OCI-LY1 (cell line): ENCODE measurements around the gene CHST13.

Experiments used
- H2AFZ ChIP-seq: fragments of 200-600 bp; sonication (generic), shearing (Covaris generic); 2 replicates; pipeline ENCODE4 v1.6.0; 2014; ENCODE audit warnings: antibody characterized with exemption, mild to moderate bottlenecking, low read length
- H3F3A ChIP-seq: fragments of 200-600 bp; sonication (generic), shearing (Covaris generic); 2 replicates; pipeline ENCODE4 v1.6.0; 2014; ENCODE audit warnings: mild to moderate bottlenecking, antibody characterized with exemption, low read length, moderate library complexity; ENCODE audit not compliant: insufficient read depth
- H3K27ac ChIP-seq: fragments of 200-600 bp; sonication (generic); 2 replicates; pipeline ENCODE4 v1.5.1; 2014; ENCODE audit warnings: low read length, mixed run types, mild to moderate bottlenecking, low read depth; ENCODE audit not compliant: poor library complexity, severe bottlenecking
- H3K27me3 ChIP-seq: fragments of 200-600 bp; sonication (generic); 2 replicates; pipeline ENCODE4 v1.6.0; 2014; ENCODE audit warnings: antibody characterized with exemption, mild to moderate bottlenecking, low read length, moderate library complexity; ENCODE audit not compliant: insufficient read depth
- H3K36me3 ChIP-seq: fragments of 200-600 bp; sonication (generic); 2 replicates; pipeline ENCODE4 v1.6.1; 2014; ENCODE audit warnings: mild to moderate bottlenecking, antibody characterized with exemption, low read length, moderate library complexity, mixed read lengths; ENCODE audit not compliant: insufficient read depth
- H3K4me1 ChIP-seq: fragments of 200-600 bp; sonication (generic); 2 replicates; pipeline ENCODE4 v1.5.1; 2014; ENCODE audit warnings: mild to moderate bottlenecking, low read length, moderate library complexity; ENCODE audit not compliant: insufficient read depth, severe bottlenecking
- H3K4me2 ChIP-seq: fragments of 200-600 bp; sonication (generic), shearing (Covaris generic); 2 replicates; pipeline ENCODE4 v1.6.1; 2014; ENCODE audit warnings: low read length
- H3K4me3 ChIP-seq: fragments of 200-600 bp; sonication (generic); 2 replicates; pipeline ENCODE4 v1.5.1; 2014; ENCODE audit warnings: low read length, low read depth, mild to moderate bottlenecking, mixed read lengths; ENCODE audit not compliant: poor library complexity, severe bottlenecking
- H3K79me2 ChIP-seq: fragments of 200-600 bp; shearing (Covaris generic); 2 replicates; pipeline ENCODE4 v1.6.1; 2016; ENCODE audit warnings: mixed run types, low read length, mixed read lengths; ENCODE audit not compliant: insufficient read depth
- H3K9ac ChIP-seq: fragments of 200-600 bp; sonication (generic), shearing (Covaris generic); 2 replicates; pipeline ENCODE4 v1.6.1; 2014; ENCODE audit warnings: mild to moderate bottlenecking, low read length, mixed read lengths
- H3K9me2 ChIP-seq: fragments of 200-600 bp; sonication (generic), shearing (Covaris generic); 2 replicates; pipeline ENCODE4 v1.6.1; 2014; ENCODE audit warnings: low read depth, mild to moderate bottlenecking, low read length, mixed read lengths
- H3K9me3 ChIP-seq: fragments of 200-600 bp; shearing (Covaris generic); 2 replicates; pipeline ENCODE4 v1.6.1; 2014; ENCODE audit warnings: low read length, mixed read lengths
- H4K20me1 ChIP-seq: fragments of 200-600 bp; sonication (generic), shearing (Covaris generic); 2 replicates; pipeline ENCODE4 v1.6.0; 2016; ENCODE audit warnings: mild to moderate bottlenecking, low read length; ENCODE audit not compliant: insufficient read depth
- EZH2 ChIP-seq: fragments of 200-600 bp; sonication (generic), shearing (Covaris generic); IDR thresholded peaks from 2 replicates; pipeline ENCODE4 v1.8.0; 2017; ENCODE audit warnings: borderline replicate concordance, mixed run types, mild to moderate bottlenecking, antibody characterized with exemption, low read length, moderate library complexity, mixed read lengths
- TF ChIP-seq, protein P1 (sequence below): fragments of 200-600 bp; sonication (generic), shearing (Covaris generic); IDR thresholded peaks from 2 replicates; pipeline ENCODE4 v1.5.1; 2017; ENCODE audit warnings: mild to moderate bottlenecking, antibody characterized with exemption, low read length, moderate library complexity, mixed read lengths

The CHST13 gene

DNA sequence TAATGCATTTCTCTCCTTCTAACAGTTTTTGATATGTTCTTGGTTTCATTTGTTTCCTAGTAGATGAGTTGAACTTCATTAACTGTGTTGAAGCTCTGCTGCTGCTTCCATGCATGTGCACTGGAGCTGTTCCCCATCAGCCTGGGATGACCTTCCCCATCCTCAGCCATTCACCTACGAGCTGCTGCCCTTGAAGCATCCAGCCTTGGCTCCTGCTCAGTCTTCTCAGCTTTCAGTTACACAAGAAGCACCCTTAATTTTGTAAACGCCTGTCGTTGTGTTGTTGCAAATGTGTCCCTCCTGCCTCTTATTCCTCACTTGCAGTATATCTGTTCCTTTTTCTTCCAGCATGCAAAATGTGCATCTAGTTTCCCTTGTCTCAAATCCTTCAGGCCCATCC lies 39.8 kb upstream of the CHST13 start:
- no peak for TF ChIP-seq EZH2
- TF ChIP-seq, protein P1, sequence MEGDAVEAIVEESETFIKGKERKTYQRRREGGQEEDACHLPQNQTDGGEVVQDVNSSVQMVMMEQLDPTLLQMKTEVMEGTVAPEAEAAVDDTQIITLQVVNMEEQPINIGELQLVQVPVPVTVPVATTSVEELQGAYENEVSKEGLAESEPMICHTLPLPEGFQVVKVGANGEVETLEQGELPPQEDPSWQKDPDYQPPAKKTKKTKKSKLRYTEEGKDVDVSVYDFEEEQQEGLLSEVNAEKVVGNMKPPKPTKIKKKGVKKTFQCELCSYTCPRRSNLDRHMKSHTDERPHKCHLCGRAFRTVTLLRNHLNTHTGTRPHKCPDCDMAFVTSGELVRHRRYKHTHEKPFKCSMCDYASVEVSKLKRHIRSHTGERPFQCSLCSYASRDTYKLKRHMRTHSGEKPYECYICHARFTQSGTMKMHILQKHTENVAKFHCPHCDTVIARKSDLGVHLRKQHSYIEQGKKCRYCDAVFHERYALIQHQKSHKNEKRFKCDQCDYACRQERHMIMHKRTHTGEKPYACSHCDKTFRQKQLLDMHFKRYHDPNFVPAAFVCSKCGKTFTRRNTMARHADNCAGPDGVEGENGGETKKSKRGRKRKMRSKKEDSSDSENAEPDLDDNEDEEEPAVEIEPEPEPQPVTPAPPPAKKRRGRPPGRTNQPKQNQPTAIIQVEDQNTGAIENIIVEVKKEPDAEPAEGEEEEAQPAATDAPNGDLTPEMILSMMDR: no peak
- Histone ChIP-seq H3K79me2 (no peaks in the 10 kb centered on the region), H3K4me3 (no peak overlapping the region), H3K9ac (no peak overlapping the region), H2AFZ (no peak overlapping the region), H3K4me1 (no peaks in the 10 kb centered on the region), H4K20me1 (no peaks in the 10 kb centered on the region), H3K9me3 (no peaks in the 10 kb centered on the region), H3K4me2 (no peak overlapping the region), H3K27me3 (peaks cover 7% of the 10 kb centered on the region), H3K36me3 (no peaks in the 10 kb centered on the region), H3K9me2 (no peaks in the 10 kb centered on the region), H3K27ac (no peak overlapping the region), H3F3A (no peaks in the 10 kb centered on the region)

DNA sequence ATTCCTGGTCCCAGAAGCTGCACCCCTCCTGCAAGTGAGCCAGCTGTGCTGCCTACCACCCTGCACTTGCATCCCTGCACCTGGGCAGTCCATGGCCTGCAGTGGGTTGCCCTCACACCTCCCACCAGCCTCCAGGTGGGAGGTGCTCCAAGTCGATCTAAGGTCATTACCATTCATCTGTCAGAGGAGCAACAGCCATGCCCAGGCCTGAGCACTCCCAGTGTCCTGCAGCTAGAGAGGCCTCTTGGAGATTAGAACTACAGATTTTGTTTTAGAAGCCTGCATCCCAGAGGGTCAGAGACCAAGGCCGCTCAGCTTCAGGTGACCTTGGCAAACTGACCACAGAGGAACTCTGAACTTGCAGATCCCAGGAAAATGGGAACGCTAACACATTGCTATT lies 39.3 kb upstream of the CHST13 start:
- no peaks in the 10 kb centered on the region for H3K36me3 ChIP-seq
- no peaks in the 10 kb centered on the region for H3K9me3 ChIP-seq
- no peaks in the 10 kb centered on the region for H3K79me2 ChIP-seq
- H3K27ac ChIP-seq: no peak overlapping the region
- no peaks in the 10 kb centered on the region for H3F3A ChIP-seq
- no peak for TF ChIP-seq EZH2
- TF ChIP-seq, protein P1: no peak
- H2AFZ ChIP-seq: no peak overlapping the region
- peaks cover 7% of the 10 kb centered on the region for H3K27me3 ChIP-seq
- H3K9ac ChIP-seq: no peak overlapping the region
- H4K20me1 ChIP-seq: no peaks in the 10 kb centered on the region
- H3K4me1 ChIP-seq: no peaks in the 10 kb centered on the region
- H3K9me2 ChIP-seq: no peaks in the 10 kb centered on the region
- H3K4me3 ChIP-seq: no peak overlapping the region
- H3K4me2 ChIP-seq: no peak overlapping the region

DNA sequence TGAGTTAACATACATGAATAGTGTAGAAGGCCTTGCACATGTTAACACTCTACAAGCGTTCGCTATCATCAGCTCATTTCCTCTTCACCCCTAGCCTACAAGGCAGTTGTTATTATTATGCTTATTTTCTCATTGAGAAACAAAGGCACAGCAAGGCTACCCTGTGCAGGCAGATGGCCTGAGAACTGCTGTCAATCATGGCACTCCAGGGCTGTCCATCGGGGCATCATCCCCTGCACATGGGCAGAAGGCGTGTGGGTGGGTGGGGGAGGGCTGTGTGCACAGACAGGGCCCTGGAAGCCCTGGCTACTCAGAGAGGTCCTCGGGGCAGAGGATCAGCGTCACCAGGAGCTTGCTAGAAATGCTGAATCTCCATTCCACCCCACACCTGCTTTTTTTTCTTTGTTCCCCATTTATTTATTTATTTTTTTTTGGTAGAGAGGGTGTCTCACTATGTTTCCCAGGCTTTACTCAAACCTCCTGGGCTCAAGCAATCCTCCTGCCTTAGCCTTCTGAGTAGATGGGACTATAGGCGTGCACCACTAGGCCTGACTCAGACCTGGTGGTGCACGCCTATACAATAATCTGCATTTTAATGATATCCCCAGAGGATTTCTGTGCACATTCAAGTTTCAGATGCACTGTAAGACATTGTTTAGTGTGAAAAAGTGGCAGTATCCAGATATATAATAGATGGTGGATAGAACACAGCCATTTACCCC lies 38.6 kb upstream of the CHST13 start:
- Histone ChIP-seq H3K36me3 (no peaks in the 10 kb centered on the region), H3K4me1 (no peaks in the 10 kb centered on the region), H3K27ac (no peak overlapping the region), H2AFZ (no peak overlapping the region), H3K4me2 (no peak overlapping the region), H3K27me3 (peaks cover 7% of the 10 kb centered on the region), H3K79me2 (no peaks in the 10 kb centered on the region), H3K9me2 (no peaks in the 10 kb centered on the region), H3F3A (no peaks in the 10 kb centered on the region), H3K4me3 (no peak overlapping the region), H4K20me1 (no peaks in the 10 kb centered on the region), H3K9ac (no peak overlapping the region), H3K9me3 (no peaks in the 10 kb centered on the region)
- TF ChIP-seq EZH2: no peak
- TF ChIP-seq, protein P1: no peak
